H9 (cell line): ENCODE data around the gene TMEM41B. TPM values are rescaled to one million over a fixed set of nuclear protein-coding genes. Genes with fewer than 3 reads are reported as not detected.
A peak's percentile ranks its signal among the peaks of the same experiment; 100 is the strongest.

ENCODE experiments used
- DNase-seq: peaks from one replicate; pipeline ENCODE4 v3.0.0-alpha.2; 2017
- H2AFZ ChIP-seq: one replicate; pipeline ENCODE4 v1.6.1; 2013; ENCODE audit warnings: mild to moderate bottlenecking, low read length, control low read depth, moderate library complexity
- H2AK5ac ChIP-seq: 2 replicates; pipeline ENCODE4 v1.6.1; 2013; ENCODE audit warnings: low read length, control low read depth, mixed read lengths; ENCODE audit not compliant: insufficient read length
- H2BK120ac ChIP-seq: one replicate; pipeline ENCODE4 v1.6.1; 2013; ENCODE audit warnings: low read depth, mild to moderate bottlenecking, low read length, control low read depth, inconsistent platforms; ENCODE audit not compliant: poor library complexity, severe bottlenecking
- H2BK12ac ChIP-seq: 2 replicates; pipeline ENCODE4 v1.6.1; 2013; ENCODE audit warnings: low read length, control low read depth, mixed read lengths, low read depth; ENCODE audit not compliant: insufficient read length
- H2BK15ac ChIP-seq: 2 replicates; pipeline ENCODE4 v1.6.1; 2013; ENCODE audit warnings: low read depth, low read length, control low read depth
- H2BK20ac ChIP-seq: one replicate; pipeline ENCODE4 v1.6.1; 2013; ENCODE audit warnings: low read depth, mild to moderate bottlenecking, low read length, control low read depth, inconsistent platforms; ENCODE audit not compliant: poor library complexity, severe bottlenecking
- H2BK5ac ChIP-seq: 2 replicates; pipeline ENCODE4 v1.6.1; 2013; ENCODE audit warnings: low read length, control low read depth, mixed read lengths; ENCODE audit not compliant: insufficient read length
- H3K14ac ChIP-seq: 2 replicates; pipeline ENCODE4 v1.6.1; 2013; ENCODE audit warnings: low read length, control low read depth; ENCODE audit not compliant: insufficient read depth
- H3K18ac ChIP-seq: 2 replicates; pipeline ENCODE4 v1.6.1; 2013; ENCODE audit warnings: low read depth, mild to moderate bottlenecking, mixed read lengths, low read length, control low read depth; ENCODE audit not compliant: insufficient read length
- H3K23ac ChIP-seq: 2 replicates; pipeline ENCODE4 v1.6.1; 2013; ENCODE audit warnings: low read length, control low read depth, mixed read lengths, low read depth; ENCODE audit not compliant: insufficient read length
- H3K23me2 ChIP-seq: 2 replicates; pipeline ENCODE4 v1.6.1; 2013; ENCODE audit warnings: low read depth, mild to moderate bottlenecking, mixed read lengths, low read length, control low read depth; ENCODE audit not compliant: insufficient read length, poor library complexity, severe bottlenecking
- H3K27ac ChIP-seq: 2 replicates; pipeline ENCODE4 v1.5.1; 2013; ENCODE audit warnings: low read length, control low read depth, mixed read lengths, low read depth; ENCODE audit not compliant: insufficient read length
- H3K27me3 ChIP-seq: 2 replicates; pipeline ENCODE4 v1.6.1; 2013; ENCODE audit warnings: low read length, control low read depth, inconsistent platforms; ENCODE audit not compliant: insufficient read depth
- H3K4ac ChIP-seq: 2 replicates; pipeline ENCODE4 v1.6.1; 2013; ENCODE audit warnings: low read depth, mild to moderate bottlenecking, control low read depth, inconsistent platforms, low read length, moderate library complexity
- H3K4me1 ChIP-seq: 2 replicates; pipeline ENCODE4 v1.6.1; 2013; ENCODE audit warnings: low read length, control low read depth, inconsistent platforms; ENCODE audit not compliant: insufficient read depth
- H3K4me2 ChIP-seq: 2 replicates; pipeline ENCODE4 v1.6.1; 2013; ENCODE audit warnings: low read length, control low read depth, mixed read lengths; ENCODE audit not compliant: insufficient read length, insufficient read depth
- H3K56ac ChIP-seq: 2 replicates; pipeline ENCODE4 v1.6.1; 2013; ENCODE audit warnings: low read depth, mild to moderate bottlenecking, mixed read lengths, low read length, control low read depth; ENCODE audit not compliant: insufficient read length
- H3K79me1 ChIP-seq: 2 replicates; pipeline ENCODE4 v1.6.1; 2013; ENCODE audit warnings: low read depth, mild to moderate bottlenecking, moderate library complexity, low read length, control low read depth, inconsistent platforms; ENCODE audit not compliant: insufficient read depth, poor library complexity, severe bottlenecking
- H3K79me2 ChIP-seq: 2 replicates; pipeline ENCODE4 v1.6.1; 2013; ENCODE audit warnings: low read length, control low read depth, inconsistent platforms; ENCODE audit not compliant: insufficient read depth
- H3K9ac ChIP-seq: 2 replicates; pipeline ENCODE4 v1.6.1; 2013; ENCODE audit warnings: low read length, control low read depth, mixed read lengths; ENCODE audit not compliant: insufficient read length; ENCODE audit errors: extremely low read depth
- H3K9me3 ChIP-seq: one replicate; pipeline ENCODE4 v1.6.1; 2013; ENCODE audit warnings: low read depth, low read length, inconsistent platforms; ENCODE audit not compliant: control insufficient read depth
- H3T11ph ChIP-seq: one replicate; pipeline ENCODE4 v1.6.1; 2013; ENCODE audit warnings: mild to moderate bottlenecking, low read length, control low read depth, inconsistent platforms
- H4K20me1 ChIP-seq: one replicate; pipeline ENCODE4 v1.6.1; 2013; ENCODE audit not compliant: control insufficient read depth, insufficient read length, insufficient read depth
- H4K5ac ChIP-seq: 2 replicates; pipeline ENCODE4 v1.6.1; 2013; ENCODE audit warnings: low read depth, mild to moderate bottlenecking, mixed read lengths, low read length, control low read depth; ENCODE audit not compliant: insufficient read length
- H4K8ac ChIP-seq: replicated peaks from 2 replicates; pipeline ENCODE4 v1.6.1; 2013; ENCODE audit warnings: low read length, control low read depth, mixed read lengths, low read depth; ENCODE audit not compliant: insufficient read length
- H4K91ac ChIP-seq: 2 replicates; pipeline ENCODE4 v1.6.1; 2013; ENCODE audit warnings: low read depth, mild to moderate bottlenecking, moderate library complexity, mixed read lengths, low read length, control low read depth; ENCODE audit not compliant: insufficient read length
- H3K27ac Mint-ChIP-seq, 3 experiments: 2 replicates in 2 of 3; 3 replicates in 1 of 3; pipeline ENCODE4 v1.8.0; 2020 to 2021; ENCODE audit warnings: mixed read lengths in 3 of 3, mild to moderate bottlenecking in 1 of 3, moderate library complexity in 1 of 3
- H3K27me3 Mint-ChIP-seq: 2 replicates; pipeline ENCODE4 v1.8.0; 2021; ENCODE audit warnings: low read depth, mild to moderate bottlenecking, moderate library complexity, mixed read lengths
- H3K36me3 Mint-ChIP-seq, 3 experiments: 2 replicates in 2 of 3; 3 replicates in 1 of 3; pipeline ENCODE4 v1.8.0; 2020 to 2021; ENCODE audit warnings: low read depth in 3 of 3, mixed read lengths in 3 of 3; ENCODE audit not compliant: insufficient read depth in 1 of 3
- H3K4me1 Mint-ChIP-seq, 2 experiments: 2 replicates each; pipeline ENCODE4 v1.8.0; 2020; ENCODE audit warnings: mixed read lengths in 2 of 2
- H3K4me3 Mint-ChIP-seq, 2 experiments: 2 replicates in 1 of 2; 3 replicates in 1 of 2; pipeline ENCODE4 v1.8.0; 2020 to 2021; ENCODE audit warnings: mild to moderate bottlenecking in 2 of 2, mixed read lengths in 2 of 2, moderate library complexity in 1 of 2
- H3K9me3 Mint-ChIP-seq, 2 experiments: 2 replicates in 1 of 2; 3 replicates in 1 of 2; pipeline ENCODE4 v1.8.0; 2020; ENCODE audit warnings: mild to moderate bottlenecking in 2 of 2, mixed read lengths in 2 of 2, moderate library complexity in 1 of 2
- WGBS: extraction: QIAGEN DNeasy Blood & Tissue Kit; methylation state at CpG from one replicate; pipeline ENCODE4 v1.1.7; 2013; ENCODE audit warnings: missing lambda C conversion rate, low lambda C conversion rate, mixed read lengths; ENCODE audit not compliant: insufficient read length; ENCODE audit errors: extremely low coverage; 5-methylcytosine and 5-hydroxymethylcytosine counted together
- total RNA-seq: library from RNA; stranded (reverse); gene quantifications from 2 replicates; pipeline ENCODE4 v1.2.1, GENCODE V29; 2021
- TF ChIP-seq, protein P1 (sequence below): fragments of 200-600 bp; sonication (generic); conservative IDR thresholded peaks from 3 replicates; pipeline ENCODE4 v1.8.0; 2021; ENCODE audit warnings: antibody characterized with exemption, mild to moderate bottlenecking

TMEM41B gene
- total RNA-seq, 1 experiment from 2014 or later, result 48.7 TPM

DNA sequence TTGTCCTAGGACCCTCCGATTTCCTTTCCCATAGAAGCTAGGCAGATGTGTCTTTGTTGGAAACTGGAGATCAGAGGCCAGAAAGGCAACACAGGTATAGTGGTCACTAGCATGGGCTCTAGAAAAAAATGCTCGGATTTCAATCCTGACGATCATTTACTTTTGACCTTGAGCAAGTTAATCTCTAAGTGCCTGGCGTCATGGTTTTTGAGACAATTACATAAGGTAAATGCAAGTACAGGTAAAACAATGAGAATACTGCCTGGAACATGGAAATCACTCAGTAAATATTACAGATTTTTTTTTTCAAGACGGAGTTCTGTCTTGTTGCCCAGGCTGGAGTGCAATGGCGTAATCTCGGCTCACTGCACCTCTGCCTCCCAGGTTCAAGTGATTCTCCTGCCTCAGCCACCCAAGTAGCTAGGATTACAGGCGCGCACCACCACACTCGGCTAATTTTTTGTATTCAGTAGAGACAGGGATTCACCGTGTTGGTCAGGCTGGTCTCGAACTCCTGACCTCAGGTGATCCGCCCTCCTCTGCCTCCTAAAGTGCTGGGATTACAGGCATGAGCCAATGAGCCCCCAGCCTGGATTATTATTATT lies 48.2 kb downstream of the TMEM41B start:
- Mint-ChIP-seq H3K9me3 (peaks cover 0 to 4% of the 10 kb centered on the region in 2 experiments; a peak in 2 of 5 replicates), H3K4me3 (peak overlapping the region; percentile 74 to 86), H3K4me1 (peaks cover 32 to 37% of the 10 kb centered on the region in 2 experiments), H3K36me3 (peaks cover 0 to 6% (median 0%) of the 10 kb centered on the region in 3 experiments; a peak in 1 of 7 replicates), H3K27ac (peak overlapping the region; percentile 64 to 97 (median 94); a peak in 4 of 7 replicates), H3K27me3 (peaks cover 2% of the 10 kb centered on the region)
- H2BK20ac ChIP-seq, result no peak overlapping the region
- no peak overlapping the region for H3T11ph ChIP-seq
- no peak overlapping the region for H3K23ac ChIP-seq
- no peaks in the 10 kb centered on the region for H3K9me3 ChIP-seq
- no peak overlapping the region for H3K18ac ChIP-seq
- peak overlapping the region; percentile 76 for H3K4me2 ChIP-seq
- peaks cover 3% of the 10 kb centered on the region for H3K79me1 ChIP-seq
- no peak overlapping the region for H2BK12ac ChIP-seq
- H4K5ac ChIP-seq, result no peak overlapping the region
- no peak overlapping the region for H4K91ac ChIP-seq
- H4K8ac ChIP-seq, result no peak overlapping the region
- H4K20me1 ChIP-seq, result no peaks in the 10 kb centered on the region
- no peaks in the 10 kb centered on the region for H3K27me3 ChIP-seq
- H2AFZ ChIP-seq, result no peak overlapping the region
- DNase-seq, result no peak
- H3K4me1 ChIP-seq, result peaks cover 5% of the 10 kb centered on the region; the same call in 1 of the 2 replicates
- peaks cover 14% of the 10 kb centered on the region for H3K23me2 ChIP-seq
- TF ChIP-seq, protein P1, sequence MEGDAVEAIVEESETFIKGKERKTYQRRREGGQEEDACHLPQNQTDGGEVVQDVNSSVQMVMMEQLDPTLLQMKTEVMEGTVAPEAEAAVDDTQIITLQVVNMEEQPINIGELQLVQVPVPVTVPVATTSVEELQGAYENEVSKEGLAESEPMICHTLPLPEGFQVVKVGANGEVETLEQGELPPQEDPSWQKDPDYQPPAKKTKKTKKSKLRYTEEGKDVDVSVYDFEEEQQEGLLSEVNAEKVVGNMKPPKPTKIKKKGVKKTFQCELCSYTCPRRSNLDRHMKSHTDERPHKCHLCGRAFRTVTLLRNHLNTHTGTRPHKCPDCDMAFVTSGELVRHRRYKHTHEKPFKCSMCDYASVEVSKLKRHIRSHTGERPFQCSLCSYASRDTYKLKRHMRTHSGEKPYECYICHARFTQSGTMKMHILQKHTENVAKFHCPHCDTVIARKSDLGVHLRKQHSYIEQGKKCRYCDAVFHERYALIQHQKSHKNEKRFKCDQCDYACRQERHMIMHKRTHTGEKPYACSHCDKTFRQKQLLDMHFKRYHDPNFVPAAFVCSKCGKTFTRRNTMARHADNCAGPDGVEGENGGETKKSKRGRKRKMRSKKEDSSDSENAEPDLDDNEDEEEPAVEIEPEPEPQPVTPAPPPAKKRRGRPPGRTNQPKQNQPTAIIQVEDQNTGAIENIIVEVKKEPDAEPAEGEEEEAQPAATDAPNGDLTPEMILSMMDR, result no peak
- H2BK15ac ChIP-seq, result no peak overlapping the region
- H3K27ac ChIP-seq, result no peak overlapping the region
- H3K9ac ChIP-seq, result peak overlapping the region; percentile 55
- H3K56ac ChIP-seq, result no peak overlapping the region
- H2BK5ac ChIP-seq, result no peak overlapping the region
- H2AK5ac ChIP-seq, result no peak overlapping the region
- H2BK120ac ChIP-seq, result no peak overlapping the region
- no CpG with 5 or more reads among the region's 13 CpGs for WGBS
- no peak overlapping the region for H3K14ac ChIP-seq
- H3K4ac ChIP-seq, result no peak overlapping the region
- peaks cover 11% of the 10 kb centered on the region; the same call in 1 of the 2 replicates for H3K79me2 ChIP-seq
